Measurements from ENCODE around the gene RGL2. TPM values are rescaled to one million over a fixed set of nuclear protein-coding genes. Genes with fewer than 3 reads are reported as not detected.
A peak's percentile ranks its signal among the peaks of the same experiment; 100 is the strongest.

Gene RGL2
- total and polyA plus RNA-seq, 2 of the 13 experiments (the other 11 are each of a cell fraction or from before 2014, with no cell fraction given), result 22.9 to 47.4 TPM

DNA sequence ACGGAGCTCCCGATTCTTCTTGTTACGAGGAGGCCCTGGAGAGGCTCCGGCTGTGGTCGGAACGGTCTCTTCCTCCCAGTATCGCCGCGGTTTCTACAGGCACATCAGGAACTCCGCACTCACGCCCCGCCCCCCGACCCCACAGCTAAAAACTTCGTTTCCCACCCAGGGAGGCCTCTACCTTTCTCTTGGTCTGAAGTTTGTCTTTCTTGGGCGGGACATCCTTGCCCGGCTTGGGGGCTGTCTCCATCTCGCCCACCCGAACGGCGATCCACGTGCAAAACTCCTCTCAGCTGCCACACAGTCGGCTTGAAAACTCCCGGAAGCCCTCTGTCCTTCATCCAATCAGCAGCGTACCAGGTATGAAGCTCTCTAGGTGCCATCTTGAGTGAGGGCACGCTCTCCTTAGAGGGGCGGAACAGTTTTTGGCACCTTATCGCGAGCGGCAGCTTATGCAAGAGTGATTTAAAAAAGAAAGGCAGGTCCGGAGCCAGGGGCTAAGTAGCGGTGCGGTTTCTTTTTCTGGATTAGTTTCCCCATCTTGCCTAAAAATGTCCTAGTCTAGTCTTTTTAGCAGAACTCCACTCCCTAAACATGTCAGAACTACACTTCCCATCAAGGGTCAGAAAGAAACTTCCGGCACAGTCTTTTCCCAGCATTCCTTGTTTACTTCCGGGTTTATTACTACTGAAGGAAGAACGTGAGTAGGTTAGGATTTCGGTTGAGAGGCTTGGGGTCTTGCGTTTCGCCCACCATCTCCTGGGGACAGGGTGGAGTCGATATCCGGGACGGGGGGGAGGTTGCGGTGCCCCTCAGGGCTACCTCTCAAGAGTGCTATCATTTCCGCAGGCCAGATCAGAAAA, 9.6 kb downstream of the RGL2 start, which contains the start of the genes PFDN6 and WDR46 (continued):
- TF ChIP-seq, protein P1, sequence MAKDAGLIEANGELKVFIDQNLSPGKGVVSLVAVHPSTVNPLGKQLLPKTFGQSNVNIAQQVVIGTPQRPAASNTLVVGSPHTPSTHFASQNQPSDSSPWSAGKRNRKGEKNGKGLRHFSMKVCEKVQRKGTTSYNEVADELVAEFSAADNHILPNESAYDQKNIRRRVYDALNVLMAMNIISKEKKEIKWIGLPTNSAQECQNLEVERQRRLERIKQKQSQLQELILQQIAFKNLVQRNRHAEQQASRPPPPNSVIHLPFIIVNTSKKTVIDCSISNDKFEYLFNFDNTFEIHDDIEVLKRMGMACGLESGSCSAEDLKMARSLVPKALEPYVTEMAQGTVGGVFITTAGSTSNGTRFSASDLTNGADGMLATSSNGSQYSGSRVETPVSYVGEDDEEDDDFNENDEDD (CRISPR knock-in tag; IDR thresholded peaks at IDR 0.05; ENCODE audit: borderline replicate concordance), result no peak
- no peak for TF ChIP-seq XRCC5 (optimal IDR thresholded peaks at IDR 0.05; ENCODE audit: low read length)
- TF ChIP-seq, protein P2, sequence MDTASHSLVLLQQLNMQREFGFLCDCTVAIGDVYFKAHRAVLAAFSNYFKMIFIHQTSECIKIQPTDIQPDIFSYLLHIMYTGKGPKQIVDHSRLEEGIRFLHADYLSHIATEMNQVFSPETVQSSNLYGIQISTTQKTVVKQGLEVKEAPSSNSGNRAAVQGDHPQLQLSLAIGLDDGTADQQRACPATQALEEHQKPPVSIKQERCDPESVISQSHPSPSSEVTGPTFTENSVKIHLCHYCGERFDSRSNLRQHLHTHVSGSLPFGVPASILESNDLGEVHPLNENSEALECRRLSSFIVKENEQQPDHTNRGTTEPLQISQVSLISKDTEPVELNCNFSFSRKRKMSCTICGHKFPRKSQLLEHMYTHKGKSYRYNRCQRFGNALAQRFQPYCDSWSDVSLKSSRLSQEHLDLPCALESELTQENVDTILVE (CRISPR knock-in tag; IDR thresholded peaks at IDR 0.05), result peak; percentile 30; the same call in 1 of the 2 replicates
- TF ChIP-seq FOXP1 (IDR thresholded peaks at IDR 0.05), result no peak
- TF ChIP-seq FOXP1 (CRISPR knock-in tag; IDR thresholded peaks at IDR 0.05), result peak; percentile 52; the same call in 1 of the 2 replicates
- TF ChIP-seq ZNF235 (CRISPR knock-in tag; IDR thresholded peaks at IDR 0.05; ENCODE audit: borderline replicate concordance), result no peak
- no peak for TF ChIP-seq CBX1 (IDR thresholded peaks at IDR 0.05; ENCODE audit: low read depth)
- TF ChIP-seq TCF12 (IDR thresholded peaks at IDR 0.05), result no peak
- no peak for TF ChIP-seq TCF12 (CRISPR knock-in tag; IDR thresholded peaks at IDR 0.05)
- no peak for TF ChIP-seq PAWR (CRISPR knock-in tag; IDR thresholded peaks at IDR 0.05; ENCODE audit: borderline replicate concordance)
- peak; percentile 62; the same call in 1 of the 2 replicates for TF ChIP-seq ZNF792 (CRISPR knock-in tag; IDR thresholded peaks at IDR 0.05)
- 0 out of 2 replicates have a peak, but pooled peaks have one; percentile 18 for TF ChIP-seq KLF6 (CRISPR knock-in tag; IDR thresholded peaks at IDR 0.05)
- TF ChIP-seq ZNF530 (CRISPR knock-in tag; IDR thresholded peaks at IDR 0.05; ENCODE audit: low read depth), result no peak
- peak; percentile 90 for TF ChIP-seq NFYC (CRISPR knock-in tag; IDR thresholded peaks at IDR 0.05)
- 0 out of 2 replicates have a peak, but pooled peaks have one; percentile 22 for TF ChIP-seq ZNF446 (CRISPR knock-in tag; IDR thresholded peaks at IDR 0.05)
- no peak for TF ChIP-seq ISX (CRISPR knock-in tag; conservative IDR thresholded peaks at IDR 0.05)
- TF ChIP-seq, protein P3, sequence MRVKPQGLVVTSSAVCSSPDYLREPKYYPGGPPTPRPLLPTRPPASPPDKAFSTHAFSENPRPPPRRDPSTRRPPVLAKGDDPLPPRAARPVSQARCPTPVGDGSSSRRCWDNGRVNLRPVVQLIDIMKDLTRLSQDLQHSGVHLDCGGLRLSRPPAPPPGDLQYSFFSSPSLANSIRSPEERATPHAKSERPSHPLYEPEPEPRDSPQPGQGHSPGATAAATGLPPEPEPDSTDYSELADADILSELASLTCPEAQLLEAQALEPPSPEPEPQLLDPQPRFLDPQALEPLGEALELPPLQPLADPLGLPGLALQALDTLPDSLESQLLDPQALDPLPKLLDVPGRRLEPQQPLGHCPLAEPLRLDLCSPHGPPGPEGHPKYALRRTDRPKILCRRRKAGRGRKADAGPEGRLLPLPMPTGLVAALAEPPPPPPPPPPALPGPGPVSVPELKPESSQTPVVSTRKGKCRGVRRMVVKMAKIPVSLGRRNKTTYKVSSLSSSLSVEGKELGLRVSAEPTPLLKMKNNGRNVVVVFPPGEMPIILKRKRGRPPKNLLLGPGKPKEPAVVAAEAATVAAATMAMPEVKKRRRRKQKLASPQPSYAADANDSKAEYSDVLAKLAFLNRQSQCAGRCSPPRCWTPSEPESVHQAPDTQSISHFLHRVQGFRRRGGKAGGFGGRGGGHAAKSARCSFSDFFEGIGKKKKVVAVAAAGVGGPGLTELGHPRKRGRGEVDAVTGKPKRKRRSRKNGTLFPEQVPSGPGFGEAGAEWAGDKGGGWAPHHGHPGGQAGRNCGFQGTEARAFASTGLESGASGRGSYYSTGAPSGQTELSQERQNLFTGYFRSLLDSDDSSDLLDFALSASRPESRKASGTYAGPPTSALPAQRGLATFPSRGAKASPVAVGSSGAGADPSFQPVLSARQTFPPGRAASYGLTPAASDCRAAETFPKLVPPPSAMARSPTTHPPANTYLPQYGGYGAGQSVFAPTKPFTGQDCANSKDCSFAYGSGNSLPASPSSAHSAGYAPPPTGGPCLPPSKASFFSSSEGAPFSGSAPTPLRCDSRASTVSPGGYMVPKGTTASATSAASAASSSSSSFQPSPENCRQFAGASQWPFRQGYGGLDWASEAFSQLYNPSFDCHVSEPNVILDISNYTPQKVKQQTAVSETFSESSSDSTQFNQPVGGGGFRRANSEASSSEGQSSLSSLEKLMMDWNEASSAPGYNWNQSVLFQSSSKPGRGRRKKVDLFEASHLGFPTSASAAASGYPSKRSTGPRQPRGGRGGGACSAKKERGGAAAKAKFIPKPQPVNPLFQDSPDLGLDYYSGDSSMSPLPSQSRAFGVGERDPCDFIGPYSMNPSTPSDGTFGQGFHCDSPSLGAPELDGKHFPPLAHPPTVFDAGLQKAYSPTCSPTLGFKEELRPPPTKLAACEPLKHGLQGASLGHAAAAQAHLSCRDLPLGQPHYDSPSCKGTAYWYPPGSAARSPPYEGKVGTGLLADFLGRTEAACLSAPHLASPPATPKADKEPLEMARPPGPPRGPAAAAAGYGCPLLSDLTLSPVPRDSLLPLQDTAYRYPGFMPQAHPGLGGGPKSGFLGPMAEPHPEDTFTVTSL (CRISPR knock-in tag; IDR thresholded peaks at IDR 0.05; ENCODE audit: borderline replicate concordance), result no peak
- TF ChIP-seq, protein P4, sequence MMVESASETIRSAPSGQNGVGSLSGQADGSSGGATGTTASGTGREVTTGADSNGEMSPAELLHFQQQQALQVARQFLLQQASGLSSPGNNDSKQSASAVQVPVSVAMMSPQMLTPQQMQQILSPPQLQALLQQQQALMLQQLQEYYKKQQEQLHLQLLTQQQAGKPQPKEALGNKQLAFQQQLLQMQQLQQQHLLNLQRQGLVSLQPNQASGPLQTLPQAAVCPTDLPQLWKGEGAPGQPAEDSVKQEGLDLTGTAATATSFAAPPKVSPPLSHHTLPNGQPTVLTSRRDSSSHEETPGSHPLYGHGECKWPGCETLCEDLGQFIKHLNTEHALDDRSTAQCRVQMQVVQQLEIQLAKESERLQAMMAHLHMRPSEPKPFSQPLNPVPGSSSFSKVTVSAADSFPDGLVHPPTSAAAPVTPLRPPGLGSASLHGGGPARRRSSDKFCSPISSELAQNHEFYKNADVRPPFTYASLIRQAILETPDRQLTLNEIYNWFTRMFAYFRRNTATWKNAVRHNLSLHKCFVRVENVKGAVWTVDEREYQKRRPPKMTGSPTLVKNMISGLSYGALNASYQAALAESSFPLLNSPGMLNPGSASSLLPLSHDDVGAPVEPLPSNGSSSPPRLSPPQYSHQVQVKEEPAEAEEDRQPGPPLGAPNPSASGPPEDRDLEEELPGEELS (CRISPR knock-in tag; IDR thresholded peaks at IDR 0.05), result no peak
- TF ChIP-seq, protein P5, sequence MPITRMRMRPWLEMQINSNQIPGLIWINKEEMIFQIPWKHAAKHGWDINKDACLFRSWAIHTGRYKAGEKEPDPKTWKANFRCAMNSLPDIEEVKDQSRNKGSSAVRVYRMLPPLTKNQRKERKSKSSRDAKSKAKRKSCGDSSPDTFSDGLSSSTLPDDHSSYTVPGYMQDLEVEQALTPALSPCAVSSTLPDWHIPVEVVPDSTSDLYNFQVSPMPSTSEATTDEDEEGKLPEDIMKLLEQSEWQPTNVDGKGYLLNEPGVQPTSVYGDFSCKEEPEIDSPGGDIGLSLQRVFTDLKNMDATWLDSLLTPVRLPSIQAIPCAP (CRISPR knock-in tag; IDR thresholded peaks at IDR 0.05; ENCODE audit: low read depth), result no peak
- TF ChIP-seq PTBP1 (IDR thresholded peaks at IDR 0.05; ENCODE audit: low read depth, low read length, poor library complexity, severe bottlenecking), result no peak

Measured in HepG2 (cell line).